Left hindlimb (tissue), 1 donor: ENCODE results near the gene STX11.

ENCODE experiments used
- DNase-seq: peaks from one replicate; pipeline ENCODE4 v3.0.0-alpha.2; 2018

The STX11 gene

DNA sequence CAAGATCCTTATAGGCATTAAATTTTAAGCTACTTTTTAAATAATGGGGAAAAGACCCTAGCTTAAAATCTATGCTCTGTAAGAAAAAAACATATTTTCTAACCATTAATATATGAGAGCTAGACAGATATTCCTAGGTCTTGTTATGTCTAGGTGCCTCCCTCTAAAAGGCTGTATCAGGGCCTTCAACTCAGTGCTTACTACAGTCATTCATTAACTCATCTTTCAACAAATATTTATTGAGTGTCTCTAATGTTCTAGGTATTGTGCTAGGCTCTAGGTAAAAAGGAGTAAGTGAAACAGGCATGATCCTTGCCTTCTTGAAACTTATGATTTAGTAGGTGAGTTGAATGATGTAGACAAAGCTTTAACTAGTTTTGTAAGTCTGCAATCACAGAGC is 6.4 kb upstream of the STX11 start:
- DNase-seq: no peak

DNA sequence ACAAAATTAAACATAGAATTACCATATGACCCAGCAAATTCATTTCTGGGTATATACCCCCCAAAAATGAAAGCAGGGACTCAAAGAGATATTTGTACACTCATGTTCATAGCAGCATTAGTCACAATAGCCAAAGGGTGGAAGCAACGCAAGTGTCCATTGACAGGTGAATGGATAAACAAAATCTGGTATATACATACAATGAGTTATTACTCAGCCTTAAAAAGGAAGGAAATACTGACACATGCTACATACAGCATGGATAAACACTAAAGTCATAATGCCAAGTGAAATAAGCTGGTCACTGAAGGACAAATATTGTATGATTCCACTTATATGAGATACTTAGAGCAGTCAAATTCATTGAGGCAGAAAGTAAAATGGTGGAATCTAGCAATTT is 5.3 kb upstream of the STX11 start:
- DNase-seq: no peak

GRCh38 chr6:144145541-144145940 is 4.8 kb upstream of the STX11 start:
- no peak for DNase-seq

GRCh38 chr6:144148886-144149285 is 1.4 kb upstream of the STX11 start:
- no peak for DNase-seq

- no peak for DNase-seq
These were observed 791 bp upstream of the STX11 start for GRCh38 chr6:144149558-144149893.

DNA sequence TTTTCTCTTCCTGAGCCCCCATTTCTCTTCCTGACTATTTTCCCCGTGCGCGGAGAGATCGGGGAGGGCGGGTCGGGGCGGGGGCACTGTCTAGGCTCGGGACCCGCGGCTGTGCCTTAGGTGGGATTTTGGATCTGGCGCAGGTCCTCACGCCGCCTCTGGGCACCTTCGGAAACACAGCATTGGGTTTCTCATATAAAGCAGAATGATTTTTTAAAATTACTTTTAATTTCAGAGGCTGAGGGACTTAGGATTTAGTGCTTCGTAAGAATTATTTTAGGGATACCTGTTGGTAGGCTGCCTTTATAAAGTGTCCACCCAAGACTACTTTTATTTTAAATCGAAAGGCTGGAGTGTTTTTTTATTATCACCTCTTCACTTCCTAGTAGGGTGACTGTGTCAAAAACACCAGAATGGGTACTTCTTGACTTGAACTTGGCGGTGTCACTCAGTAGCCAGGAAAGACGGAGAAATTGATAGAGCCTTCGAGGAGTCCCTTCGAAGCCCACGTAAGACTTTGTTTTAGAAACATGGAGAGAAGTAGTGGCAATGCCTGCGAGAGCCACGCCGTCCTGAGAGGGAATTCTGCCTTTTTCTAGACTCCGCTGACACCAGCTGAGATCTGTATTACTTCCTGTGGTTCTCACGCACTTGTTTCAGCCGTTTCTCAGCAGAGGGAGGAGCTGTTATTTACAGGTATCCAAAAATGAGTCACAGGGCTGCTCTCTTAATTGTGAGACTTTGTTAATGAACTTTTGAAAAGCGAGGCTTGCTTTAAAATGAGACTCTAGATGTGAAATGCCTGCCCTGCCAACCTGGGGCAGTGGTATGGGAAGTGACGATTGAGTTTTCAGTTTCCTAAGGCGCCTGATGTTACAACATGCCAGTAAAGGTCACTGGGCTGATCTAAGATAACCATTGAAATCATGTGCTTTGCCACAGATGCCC is 667 bp downstream of the STX11 start:
- DNase-seq: no peak

DNA sequence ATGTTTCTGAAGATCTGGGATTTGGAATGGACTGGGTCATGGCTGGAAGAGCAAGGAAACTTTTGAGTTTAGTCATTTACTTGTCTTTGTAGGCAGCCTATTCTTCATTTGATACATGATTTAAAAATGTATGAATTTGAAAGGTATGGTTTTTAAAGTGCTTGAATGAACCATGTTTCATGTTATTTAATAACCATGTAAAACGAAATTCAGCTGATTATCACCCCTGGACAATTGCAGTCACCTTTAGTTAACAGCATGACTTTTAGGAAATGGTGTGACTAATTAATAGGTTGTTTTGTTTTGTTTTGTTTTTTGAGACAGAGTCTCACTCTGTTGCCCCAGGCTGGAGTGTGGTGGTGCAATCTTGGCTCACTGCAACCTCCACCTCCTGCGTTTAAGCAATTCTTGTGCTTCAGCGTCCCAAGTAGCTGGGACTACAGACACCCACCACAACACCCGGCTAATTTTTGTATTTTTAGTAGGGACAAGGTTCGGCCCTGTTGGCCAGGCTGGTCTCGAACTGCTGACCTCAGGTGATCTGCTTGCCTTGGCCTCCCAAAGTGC is 2.1 kb downstream of the STX11 start:
- DNase-seq: no peak

GRCh38 chr6:144153260-144153659 is 2.9 kb downstream of the STX11 start:
- no peak for DNase-seq

DNA sequence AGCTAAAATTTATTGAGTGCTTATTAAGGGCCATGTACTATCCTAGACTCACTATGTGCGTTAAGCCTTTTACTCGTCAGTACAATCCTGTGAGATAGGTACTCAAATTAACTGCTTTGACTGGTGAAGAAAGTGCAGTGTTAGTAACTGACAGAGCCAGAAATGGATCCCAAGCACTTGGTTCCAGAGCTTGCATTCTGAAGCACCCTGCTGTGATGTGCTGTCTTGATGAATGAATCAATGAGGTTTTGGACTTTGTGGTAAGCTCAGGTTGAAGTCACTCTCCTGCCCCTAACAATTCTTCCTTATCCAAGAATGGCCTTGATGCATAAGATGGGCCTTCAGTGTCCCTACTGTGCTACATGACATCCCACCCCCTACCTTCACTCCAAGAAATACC is 3.7 kb downstream of the STX11 start:
- DNase-seq: no peak

DNA sequence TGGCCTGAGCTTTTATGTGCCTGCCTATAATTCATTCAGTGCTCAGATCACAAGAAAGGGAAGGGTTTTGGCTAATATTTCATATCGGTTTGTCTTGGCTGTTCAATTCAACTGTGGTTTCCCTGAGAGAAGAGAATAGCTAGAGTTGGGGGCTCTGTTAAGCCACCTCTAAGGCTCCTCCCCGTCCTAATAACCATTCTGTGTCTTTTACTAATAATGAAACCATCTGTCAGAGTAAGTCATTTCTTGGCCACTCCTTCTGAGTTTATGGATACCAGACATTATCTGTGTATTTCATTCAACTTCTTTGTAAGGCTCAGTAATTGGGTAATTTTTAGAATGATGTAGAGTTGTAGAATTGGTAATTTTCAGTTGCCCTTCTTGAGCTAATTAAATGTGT is 5.2 kb downstream of the STX11 start:
- DNase-seq: no peak

DNA sequence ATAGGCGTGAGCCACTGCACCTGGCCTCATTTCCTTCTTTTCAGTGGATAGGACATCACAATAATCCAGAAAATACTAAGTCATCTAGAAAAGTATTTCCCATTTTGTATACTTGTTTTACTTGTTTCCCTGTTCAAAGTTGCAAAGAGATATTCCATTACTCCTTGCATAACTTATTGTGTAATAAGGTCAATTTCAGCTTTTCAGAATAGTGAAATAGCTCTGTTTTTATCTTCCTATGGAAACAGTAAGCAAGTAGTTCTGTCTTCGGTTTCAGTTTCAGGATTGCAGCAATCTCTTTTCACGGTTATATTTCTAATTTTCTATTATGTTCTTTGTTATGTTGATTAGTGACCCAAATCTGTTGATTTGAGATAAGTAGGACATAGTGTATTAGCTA is 6.0 kb downstream of the STX11 start:
- DNase-seq: no peak

- no peak for DNase-seq
These were observed 6.7 kb downstream of the STX11 start for GRCh38 chr6:144156991-144157390.

GRCh38 chr6:144158133-144158532 is 7.8 kb downstream of the STX11 start:
- peak; percentile 49 for DNase-seq

GRCh38 chr6:144159223-144159622 is 8.9 kb downstream of the STX11 start:
- no peak for DNase-seq

GRCh38 chr6:144159742-144160141 is 9.4 kb downstream of the STX11 start:
- DNase-seq: no peak

GRCh38 chr6:144160431-144161005 is 10.2 kb downstream of the STX11 start:
- no peak for DNase-seq

DNA sequence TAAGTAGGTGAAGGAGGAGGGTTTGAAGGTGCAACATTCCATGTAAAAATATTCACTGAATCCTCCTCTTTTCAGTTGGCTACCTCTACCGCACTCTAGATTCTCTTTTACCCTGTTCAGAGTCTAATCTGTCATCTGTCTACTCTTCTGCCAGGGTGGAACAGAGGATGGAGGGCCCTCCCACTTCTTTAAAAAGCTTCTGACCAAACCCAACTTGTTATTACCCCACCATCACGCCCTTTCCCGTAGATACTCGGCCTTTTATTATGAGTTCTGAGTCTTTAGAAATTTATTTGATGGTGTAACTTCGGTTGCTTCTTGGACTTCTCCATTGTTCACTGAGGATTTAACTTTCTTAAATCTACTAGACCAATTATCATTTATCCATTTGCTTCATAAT is 11.7 kb downstream of the STX11 start:
- DNase-seq: no peak

DNA sequence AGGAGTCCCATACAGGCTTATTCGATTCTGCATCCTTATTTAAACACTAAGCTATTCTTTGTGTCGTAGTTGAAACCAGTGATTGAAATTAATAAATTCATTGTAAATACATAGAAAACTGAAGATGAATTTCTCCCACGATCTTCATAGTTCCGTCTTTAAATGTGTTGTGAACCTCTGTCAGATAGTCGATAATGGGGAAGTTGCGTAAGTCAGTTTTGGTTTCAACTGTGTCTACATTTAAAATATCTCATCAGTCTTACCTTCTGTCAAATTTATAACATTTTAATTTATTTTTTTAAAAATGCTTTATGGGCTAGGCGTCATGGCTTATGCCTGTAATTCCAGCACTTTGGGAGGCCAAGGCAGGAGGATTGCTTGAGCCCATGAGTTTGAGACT is 12.7 kb downstream of the STX11 start:
- DNase-seq: no peak

DNA sequence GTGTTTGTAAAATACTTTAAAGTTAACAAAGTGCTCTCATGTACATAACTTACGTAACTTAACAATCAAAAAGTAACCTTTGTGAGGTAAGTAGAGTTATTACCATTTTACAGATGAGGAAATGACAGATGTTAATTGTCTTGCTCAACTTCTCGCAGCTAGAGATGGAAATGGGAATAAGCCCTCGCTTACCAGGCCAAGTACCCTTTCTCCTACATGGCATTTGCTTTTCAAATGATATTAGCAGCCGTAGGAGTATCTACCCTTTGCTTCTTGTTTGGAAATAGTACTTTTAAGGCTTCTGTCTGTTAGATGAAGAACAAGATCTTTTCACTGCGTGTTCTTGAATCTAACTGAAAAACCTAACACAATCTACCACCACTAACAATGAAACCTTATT is 15.5 kb downstream of the STX11 start:
- DNase-seq: no peak

DNA sequence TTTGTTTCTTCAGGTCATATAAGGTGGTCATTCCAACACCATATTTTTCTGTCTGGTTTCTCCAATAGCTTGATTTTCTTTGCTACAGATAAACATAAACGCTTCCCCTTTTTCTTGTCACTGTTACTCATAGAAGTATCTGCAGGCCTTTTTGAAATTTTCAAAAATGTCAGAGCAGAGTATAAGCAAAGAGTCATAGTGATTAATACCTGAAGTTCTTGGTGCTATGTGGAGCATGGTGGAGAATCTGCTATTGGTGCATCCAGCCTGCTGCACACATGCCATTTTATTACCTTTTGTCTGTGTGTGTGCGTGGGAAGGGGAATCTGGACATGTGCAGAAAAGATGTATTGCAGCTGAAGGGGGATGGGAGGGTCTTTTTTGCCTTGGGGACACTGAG is 19.7 kb downstream of the STX11 start:
- DNase-seq: no peak

GRCh38 chr6:144171406-144171805 is 21.1 kb downstream of the STX11 start:
- DNase-seq: no peak

DNA sequence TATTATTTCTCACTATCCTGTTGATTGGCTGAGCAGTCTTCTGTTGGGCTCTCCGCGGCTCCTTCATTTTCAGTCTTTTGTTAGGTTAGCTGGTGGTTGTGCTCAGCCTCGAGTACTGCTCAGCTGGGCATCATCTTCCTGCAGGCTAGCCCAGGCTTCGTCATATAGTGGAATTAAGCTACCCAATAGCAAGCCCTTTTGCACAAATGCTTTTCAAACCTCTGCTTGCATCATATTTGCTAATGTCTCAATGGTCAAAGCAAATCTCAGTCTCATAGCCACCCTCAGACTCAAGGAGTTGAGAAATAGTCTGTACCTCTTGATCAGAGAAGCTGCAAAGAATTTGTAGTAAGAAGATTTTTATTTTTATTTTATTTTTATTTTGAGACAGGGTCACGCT is 23.7 kb downstream of the STX11 start:
- DNase-seq: no peak

- DNase-seq: no peak
These were observed 25.7 kb downstream of the STX11 start for GRCh38 chr6:144176043-144176442.

DNA sequence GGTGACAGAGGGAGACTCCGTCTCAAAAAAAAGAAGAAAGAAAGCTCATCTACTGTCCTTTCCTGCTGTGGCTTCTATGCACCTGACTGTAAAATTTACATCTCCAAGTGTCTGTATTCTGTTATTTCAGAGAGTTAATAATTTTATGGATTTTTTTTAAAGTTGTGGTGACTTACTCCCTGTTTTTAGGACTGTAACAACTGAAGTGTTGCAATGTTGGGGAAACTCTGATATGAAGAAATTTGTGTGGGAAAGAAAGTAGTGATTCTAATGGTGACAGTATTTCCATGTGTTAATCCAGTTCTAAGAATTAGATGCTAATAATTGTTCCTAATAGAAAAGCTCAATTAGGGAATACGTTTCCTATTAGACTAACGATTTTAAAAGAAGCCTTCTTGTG is 27.4 kb downstream of the STX11 start:
- DNase-seq: no peak
